Measurements from ENCODE around the gene TMUB2. TPM values are rescaled to one million over a fixed set of nuclear protein-coding genes. Genes with fewer than 3 reads are reported as not detected.

The TMUB2 gene
- total and polyA plus RNA-seq, 4 donors = 12.2 to 18.8 (median 14.0) TPM

DNA sequence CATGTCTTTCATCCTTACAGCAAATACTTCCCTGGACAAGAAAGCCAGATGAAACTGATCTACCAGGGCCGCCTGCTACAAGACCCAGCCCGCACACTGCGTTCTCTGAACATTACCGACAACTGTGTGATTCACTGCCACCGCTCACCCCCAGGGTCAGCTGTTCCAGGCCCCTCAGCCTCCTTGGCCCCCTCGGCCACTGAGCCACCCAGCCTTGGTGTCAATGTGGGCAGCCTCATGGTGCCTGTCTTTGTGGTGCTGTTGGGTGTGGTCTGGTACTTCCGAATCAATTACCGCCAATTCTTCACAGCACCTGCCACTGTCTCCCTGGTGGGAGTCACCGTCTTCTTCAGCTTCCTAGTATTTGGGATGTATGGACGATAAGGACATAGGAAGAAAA is 3.7 kb downstream of the TMUB2 start:
- Histone ChIP-seq H3K4me1 (ENCODE audit: control insufficient read depth in 4 of 4, insufficient read depth in 4 of 4, low read length in 3 of 4) (peaks cover 0 to 20% (median 17%) of the 10 kb centered on the region in 4 donors), H3K27ac (ENCODE audit: low read depth in 1 of 2, low read length in 2 of 2) (no peak overlapping the region), H3K9ac (ENCODE audit: low read depth in 1 of 2, low read length in 2 of 2) (no peak overlapping the region), H3K9me3 (ENCODE audit: control insufficient read depth in 4 of 4, low read length in 3 of 4) (no peaks in the 10 kb centered on the region), H3K36me3 (ENCODE audit: control insufficient read depth in 4 of 4, insufficient read depth in 3 of 4, low read depth in 1 of 4, low read length in 3 of 4) (peaks cover 9 to 40% (median 29%) of the 10 kb centered on the region in 4 donors), H3K4me3 (ENCODE audit: low read depth in 1 of 3, low read length in 3 of 3) (no peak overlapping the region), H3K27me3 (ENCODE audit: control insufficient read depth in 4 of 4, insufficient read depth in 4 of 4, low read length in 3 of 4) (no peaks in the 10 kb centered on the region)
- DNase-seq (ENCODE audit: low spot score) = no peak
- TF ChIP-seq NR2F2 (IDR thresholded peaks at IDR 0.05) (no peak), MAX (IDR thresholded peaks at IDR 0.05) (no peak), JUND (IDR thresholded peaks at IDR 0.05) (no peak), SP1 (IDR thresholded peaks at IDR 0.05) (no peak), GABPA (IDR thresholded peaks at IDR 0.05 in 1 of 2, conservative IDR thresholded peaks at IDR 0.05 in 1 of 2) (no peak), HNF4A (conservative IDR thresholded peaks at IDR 0.05) (no peak)
- 95% methylated on average over 10 of the region's 10 CpGs for WGBS

DNA sequence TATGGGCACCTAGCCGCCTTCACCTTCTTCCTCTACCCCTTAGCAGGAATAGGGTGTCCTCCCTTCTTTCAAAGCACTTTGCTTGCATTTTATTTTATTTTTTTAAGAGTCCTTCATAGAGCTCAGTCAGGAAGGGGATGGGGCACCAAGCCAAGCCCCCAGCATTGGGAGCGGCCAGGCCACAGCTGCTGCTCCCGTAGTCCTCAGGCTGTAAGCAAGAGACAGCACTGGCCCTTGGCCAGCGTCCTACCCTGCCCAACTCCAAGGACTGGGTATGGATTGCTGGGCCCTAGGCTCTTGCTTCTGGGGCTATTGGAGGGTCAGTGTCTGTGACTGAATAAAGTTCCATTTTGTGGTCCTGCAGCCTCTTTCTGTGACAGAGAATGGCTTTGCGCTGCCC is 4.6 kb downstream of the TMUB2 start:
- peaks cover 9 to 43% (median 31%) of the 10 kb centered on the region in 4 donors for H3K36me3 ChIP-seq (ENCODE audit: control insufficient read depth in 4 of 4, insufficient read depth in 3 of 4, low read depth in 1 of 4, low read length in 3 of 4)
- TF ChIP-seq ZBTB33 (IDR thresholded peaks at IDR 0.05) (no peak), NR2F2 (IDR thresholded peaks at IDR 0.05) (no peak), TAF1 (conservative IDR thresholded peaks at IDR 0.05) (no peak), HNF4G (IDR thresholded peaks at IDR 0.05) (no peak), RXRA (IDR thresholded peaks at IDR 0.05) (no peak), SP1 (IDR thresholded peaks at IDR 0.05) (no peak), EGR1 (IDR thresholded peaks at IDR 0.05; ENCODE audit: low read depth in 2 of 2) (no peak), HNF4A (conservative IDR thresholded peaks at IDR 0.05) (no peak), JUND (IDR thresholded peaks at IDR 0.05) (no peak), YY1 (IDR thresholded peaks at IDR 0.05) (no peak), CTCF (IDR thresholded peaks at IDR 0.05; ENCODE audit: low read depth, low read length, missing input control) (no peak), FOXA2 (IDR thresholded peaks at IDR 0.05) (no peak), RAD21 (IDR thresholded peaks at IDR 0.05) (no peak), FOXA1 (IDR thresholded peaks at IDR 0.05) (no peak), REST (IDR thresholded peaks at IDR 0.05) (no peak), ATF3 (IDR thresholded peaks at IDR 0.05) (no peak), MAX (IDR thresholded peaks at IDR 0.05) (no peak), GABPA (IDR thresholded peaks at IDR 0.05 in 1 of 2, conservative IDR thresholded peaks at IDR 0.05 in 1 of 2) (no peak)
- WGBS = 80% methylated on average over 5 of the region's 5 CpGs
- no peaks in the 10 kb centered on the region for H3K27me3 ChIP-seq (ENCODE audit: control insufficient read depth in 4 of 4, insufficient read depth in 4 of 4, low read length in 3 of 4)
- no peaks in the 10 kb centered on the region for H3K9me3 ChIP-seq (ENCODE audit: control insufficient read depth in 4 of 4, low read length in 3 of 4)
- no peak overlapping the region for H3K4me3 ChIP-seq (ENCODE audit: low read depth in 1 of 3, low read length in 3 of 3)
- DNase-seq (ENCODE audit: low spot score) = no peak
- peaks cover 0 to 15% (median 11%) of the 10 kb centered on the region in 4 donors for H3K4me1 ChIP-seq (ENCODE audit: control insufficient read depth in 4 of 4, insufficient read depth in 4 of 4, low read length in 3 of 4)
- no peak overlapping the region for H3K27ac ChIP-seq (ENCODE audit: low read depth in 1 of 2, low read length in 2 of 2)
- no peak overlapping the region for H3K9ac ChIP-seq (ENCODE audit: low read depth in 1 of 2, low read length in 2 of 2)

Data from liver (tissue), 9 donors.